H1 (cell line): Measurements from ENCODE around the gene FOXF2. TPM values are rescaled to one million over a fixed set of nuclear protein-coding genes. Genes with fewer than 3 reads are reported as not detected.

Source experiments
- ATF3 ChIP-seq: IDR thresholded peaks from 2 replicates; pipeline ENCODE4 v1.6.1; 2011; ENCODE audit warnings: low read depth, mild to moderate bottlenecking, low read length; ENCODE audit not compliant: insufficient read depth
- MAX ChIP-seq: IDR thresholded peaks from 2 replicates; pipeline ENCODE4 v1.6.1; 2012; ENCODE audit warnings: inconsistent platforms
- SP1 ChIP-seq: IDR thresholded peaks from 2 replicates; pipeline ENCODE4 v1.6.1; 2011; ENCODE audit warnings: low read depth, low read length
- polyA plus RNA-seq, 7 experiments: library from polyadenylated mRNA; depleted of rRNA in 3 of 7; stranded (reverse) in 5 of 7; unstranded in 2 of 7; fragments of >200 nt in 5 of 7; fragments of 200-250 nt in 2 of 7; gene quantifications; 1 replicate in 5 of 7; 2 replicates in 1 of 7; 4 replicates in 1 of 7; pipeline versions ENCODE4 v1.2.1 to v1.2.3, GENCODE V29; 2011 to 2013; ENCODE audit warnings: missing spikeins in 2 of 7, mixed read lengths in 2 of 7
- total RNA-seq: library from RNA; stranded (reverse); fragmentation: NEBNext Ultra II Directional; extraction: Animal tissue kit (Norgen Biotek cat#: 25700); gene quantifications from 2 replicates; pipeline ENCODE4 v1.2.1, GENCODE V29; 2021

The FOXF2 gene
- total and polyA plus RNA-seq, 2 of the 8 experiments (the other 6 are each of a cell fraction or from before 2014, with no cell fraction given), result 0.05 TPM; not detected in 1

GRCh38 chr6:1390946-1391799 lies 1.8 kb downstream of the FOXF2 start (continued):
- TF ChIP-seq ATF3, result no peak
- TF ChIP-seq MAX, result peak; percentile 23; the same call in 1 of the 2 replicates
- TF ChIP-seq SP1, result no peak
- TF ChIP-seq, all 59 proteins: peak for 6
